Small intestine (tissue), 7 donors: Measurements from ENCODE around the gene TARBP1. TPM values are rescaled to one million over a fixed set of nuclear protein-coding genes. Genes with fewer than 3 reads are reported as not detected.
A peak's percentile ranks its signal among the peaks of the same experiment; 100 is the strongest.

ENCODE experiments used
- DNase-seq, 2 donors: peaks; one replicate each; pipeline versions ENCODE4 v3.0.0 to v3.0.0-alpha.2; 2013
- FAIRE-seq: peaks from 2 replicates; lab custom pipeline; 2012; peaks lifted over from hg19 to GRCh38; lab: Jason Lieb, UNC
- H3K27ac ChIP-seq, 3 donors: one replicate each; pipeline ENCODE4 v1.5.1; 2013; ENCODE audit warnings: low read length in 2 of 3, mild to moderate bottlenecking in 2 of 3, control low read depth in 1 of 3, inconsistent platforms in 1 of 3, low read depth in 1 of 3, moderate library complexity in 1 of 3
- H3K27me3 ChIP-seq, 3 donors: one replicate each; pipeline ENCODE4 v1.6.1; 2013; ENCODE audit warnings: low read length in 3 of 3, inconsistent platforms in 1 of 3; ENCODE audit not compliant: control insufficient read depth in 3 of 3, insufficient read depth in 3 of 3
- H3K36me3 ChIP-seq, 3 donors: one replicate each; pipeline ENCODE4 v1.6.1; 2013; ENCODE audit warnings: low read length in 3 of 3, inconsistent platforms in 1 of 3, low read depth in 1 of 3, mild to moderate bottlenecking in 1 of 3, moderate library complexity in 1 of 3; ENCODE audit not compliant: control insufficient read depth in 3 of 3, insufficient read depth in 2 of 3
- H3K4me1 ChIP-seq, 3 donors: one replicate each; pipeline ENCODE4 v1.6.1; 2013; ENCODE audit warnings: low read length in 2 of 3, inconsistent platforms in 1 of 3, low read depth in 1 of 3, mild to moderate bottlenecking in 1 of 3, moderate library complexity in 1 of 3; ENCODE audit not compliant: control insufficient read depth in 3 of 3, insufficient read depth in 2 of 3
- H3K4me3 ChIP-seq, 3 donors: one replicate each; pipeline ENCODE4 v1.5.1; 2013; ENCODE audit warnings: low read length in 3 of 3, control low read depth in 1 of 3, inconsistent platforms in 1 of 3, low read depth in 1 of 3, mild to moderate bottlenecking in 1 of 3, moderate library complexity in 1 of 3
- H3K9me3 ChIP-seq, 2 donors: one replicate each; pipeline ENCODE4 v1.6.1; 2013; ENCODE audit warnings: low read depth in 1 of 2, low read length in 1 of 2; ENCODE audit not compliant: control insufficient read depth in 2 of 2, insufficient read depth in 1 of 2
- WGBS, 3 donors: extraction: QIAGEN DNeasy Blood & Tissue Kit; methylation state at CpG; one replicate each; pipeline ENCODE4 v1.1.7; 2013; 5-methylcytosine and 5-hydroxymethylcytosine counted together
- polyA plus RNA-seq, 4 donors: library from polyadenylated mRNA; stranded (reverse) in 3 of 4; unstranded in 1 of 4; fragments of 200-250 nt in 3 of 4; fragments of 120-200 nt in 1 of 4; gene quantifications; one replicate each; pipeline versions ENCODE4 v1.2.1 to v1.2.3, GENCODE V29; 2013
- donor health status: healthy with polysubstance abuse.
- donor health status: control.
- donor health status: control.
- donor health status: Bipolar disorder and iron deficiency.
- donor health status: healthy.

The TARBP1 gene
- polyA plus RNA-seq, 4 donors, result 8.1 to 67.5 (median 19.4) TPM

GRCh38 chr1:234372011-234372757 lies 106.8 kb downstream of the TARBP1 start:
- DNase-seq, result peak; percentile 8 to 25
- Histone ChIP-seq H3K27ac (peak overlapping the region in 1 of 3 donors; percentile 99), H3K36me3 (peaks cover 3 to 13% (median 5%) of the 10 kb centered on the region in 3 donors), H3K4me1 (peaks cover 0 to 6% (median 0%) of the 10 kb centered on the region in 3 donors), H3K27me3 (no peaks in the 10 kb centered on the region), H3K9me3 (no peaks in the 10 kb centered on the region), H3K4me3 (peak overlapping the region in 2 of 3 donors; percentile 40 to 85)
- 26 to 49% (median 39%) methylated on average over 9 of the region's 9 CpGs for WGBS, 3 donors
- FAIRE-seq, result no peak

GRCh38 chr1:234371414-234371813 lies 107.6 kb downstream of the TARBP1 start:
- H3K27ac ChIP-seq, result no peak overlapping the region
- H3K4me3 ChIP-seq, result no peak overlapping the region
- no peaks in the 10 kb centered on the region for H3K9me3 ChIP-seq
- H3K36me3 ChIP-seq, result peaks cover 0 to 9% (median 5%) of the 10 kb centered on the region in 3 donors
- FAIRE-seq (no peak), DNase-seq (no peak)
- 45 to 62% (median 56%) methylated on average over 2 of the region's 2 CpGs for WGBS, 3 donors
- peaks cover 0 to 6% (median 0%) of the 10 kb centered on the region in 3 donors for H3K4me1 ChIP-seq
- no peaks in the 10 kb centered on the region for H3K27me3 ChIP-seq

GRCh38 chr1:234369784-234370183 lies 109.2 kb downstream of the TARBP1 start:
- H3K4me1 ChIP-seq, result peaks cover 0 to 6% (median 0%) of the 10 kb centered on the region in 3 donors
- WGBS, 3 donors, result 61 to 79% (median 71%) methylated on average over 1 of the region's 1 CpG
- DNase-seq (no peak), FAIRE-seq (no peak)
- H3K36me3 ChIP-seq, result no peaks in the 10 kb centered on the region
- H3K27ac ChIP-seq, result no peak overlapping the region
- H3K4me3 ChIP-seq, result no peak overlapping the region
- H3K9me3 ChIP-seq, result no peaks in the 10 kb centered on the region
- no peaks in the 10 kb centered on the region for H3K27me3 ChIP-seq

- FAIRE-seq, result no peak
Observed at GRCh38 chr1:234369033-234369430, 109.9 kb downstream of the TARBP1 start.

GRCh38 chr1:234368320-234369032 lies 110.5 kb downstream of the TARBP1 start:
- H3K27me3 ChIP-seq, result no peaks in the 10 kb centered on the region
- 73 to 83% (median 78%) methylated on average over 12 of the region's 12 CpGs for WGBS, 3 donors
- no peaks in the 10 kb centered on the region for H3K4me1 ChIP-seq
- H3K9me3 ChIP-seq, result no peaks in the 10 kb centered on the region
- H3K27ac ChIP-seq, result no peak overlapping the region
- no peak overlapping the region for H3K4me3 ChIP-seq
- no peak for FAIRE-seq
- DNase-seq, result no peak
- no peaks in the 10 kb centered on the region for H3K36me3 ChIP-seq

More at GRCh38 chr1:234369033-234369430, 109.9 kb downstream of the TARBP1 start:
- H3K27me3 ChIP-seq, result no peaks in the 10 kb centered on the region
- 76 to 88% (median 87%) methylated on average over 3 of the region's 3 CpGs for WGBS, 3 donors
- DNase-seq, result no peak
- no peaks in the 10 kb centered on the region for H3K4me1 ChIP-seq
- no peak overlapping the region for H3K4me3 ChIP-seq
- no peaks in the 10 kb centered on the region for H3K9me3 ChIP-seq
- no peak overlapping the region for H3K27ac ChIP-seq
- H3K36me3 ChIP-seq, result no peaks in the 10 kb centered on the region

GRCh38 chr1:234362558-234362957 lies 116.4 kb downstream of the TARBP1 start:
- no peaks in the 10 kb centered on the region for H3K36me3 ChIP-seq
- H3K27me3 ChIP-seq, result no peaks in the 10 kb centered on the region
- no peak for FAIRE-seq
- no peak overlapping the region for H3K4me3 ChIP-seq
- no peaks in the 10 kb centered on the region for H3K9me3 ChIP-seq
- DNase-seq, result no peak
- no peaks in the 10 kb centered on the region for H3K4me1 ChIP-seq
- no peak overlapping the region for H3K27ac ChIP-seq
- 66 to 89% (median 87%) methylated on average over 2 of the region's 2 CpGs for WGBS, 3 donors

GRCh38 chr1:234361102-234361603 lies 117.8 kb downstream of the TARBP1 start:
- WGBS, 3 donors, result 84 to 88% (median 84%) methylated on average over 3 of the region's 3 CpGs
- Histone ChIP-seq H3K9me3 (no peaks in the 10 kb centered on the region), H3K27ac (no peak overlapping the region), H3K36me3 (no peaks in the 10 kb centered on the region), H3K27me3 (no peaks in the 10 kb centered on the region), H3K4me1 (no peaks in the 10 kb centered on the region), H3K4me3 (no peak overlapping the region)
- no peak for FAIRE-seq
- no peak for DNase-seq

- H3K27ac ChIP-seq, result no peak overlapping the region
- H3K9me3 ChIP-seq, result no peaks in the 10 kb centered on the region
- DNase-seq (no peak), FAIRE-seq (no peak)
- no peaks in the 10 kb centered on the region for H3K27me3 ChIP-seq
- H3K4me1 ChIP-seq, result no peaks in the 10 kb centered on the region
- no peak overlapping the region for H3K4me3 ChIP-seq
- no peaks in the 10 kb centered on the region for H3K36me3 ChIP-seq
Observed at GRCh38 chr1:234357831-234358230, 121.1 kb downstream of the TARBP1 start.
